Adrenal gland (tissue), 5 donors: ENCODE measurements around the gene SCAF11.

Experiments
- CTCF ChIP-seq, 6 experiments: fragments of 450-650 bp in 4 of 6; fragments of 200-600 bp in 2 of 6; sonication (generic) in 1 of 6; IDR thresholded peaks; 1 replicate in 5 of 6; 2 replicates in 1 of 6; pipeline versions ENCODE4 v1.5.1 to v1.8.0; 2016 to 2021; ENCODE audit warnings: antibody characterized with exemption in 6 of 6, mild to moderate bottlenecking in 2 of 6, moderate library complexity in 1 of 6
- POLR2A ChIP-seq, 2 donors: fragments of 450-650 bp; IDR thresholded peaks; one replicate each; pipeline ENCODE4 v1.6.1; 2017; ENCODE audit warnings: antibody characterized with exemption in 2 of 2, mild to moderate bottlenecking in 2 of 2, moderate library complexity in 1 of 2
- donor health status: DM: no; HTN: no; CAD: no.

GRCh38 chr12:46024099-46024498 lies 33.7 kb upstream of the SCAF11 start:
- TF ChIP-seq CTCF (IDR thresholded peaks at IDR 0.05) (no peak), POLR2A (IDR thresholded peaks at IDR 0.05) (no peak)
